ENCODE data around the gene ANKRD9. TPM values are rescaled to one million over a fixed set of nuclear protein-coding genes. Genes with fewer than 3 reads are reported as not detected.

Gene ANKRD9
- total and polyA plus RNA-seq, 2 of the 13 experiments (the other 11 are each of a cell fraction or from before 2014, with no cell fraction given): 10.0 to 15.0 TPM

- TF ChIP-seq, protein P1, sequence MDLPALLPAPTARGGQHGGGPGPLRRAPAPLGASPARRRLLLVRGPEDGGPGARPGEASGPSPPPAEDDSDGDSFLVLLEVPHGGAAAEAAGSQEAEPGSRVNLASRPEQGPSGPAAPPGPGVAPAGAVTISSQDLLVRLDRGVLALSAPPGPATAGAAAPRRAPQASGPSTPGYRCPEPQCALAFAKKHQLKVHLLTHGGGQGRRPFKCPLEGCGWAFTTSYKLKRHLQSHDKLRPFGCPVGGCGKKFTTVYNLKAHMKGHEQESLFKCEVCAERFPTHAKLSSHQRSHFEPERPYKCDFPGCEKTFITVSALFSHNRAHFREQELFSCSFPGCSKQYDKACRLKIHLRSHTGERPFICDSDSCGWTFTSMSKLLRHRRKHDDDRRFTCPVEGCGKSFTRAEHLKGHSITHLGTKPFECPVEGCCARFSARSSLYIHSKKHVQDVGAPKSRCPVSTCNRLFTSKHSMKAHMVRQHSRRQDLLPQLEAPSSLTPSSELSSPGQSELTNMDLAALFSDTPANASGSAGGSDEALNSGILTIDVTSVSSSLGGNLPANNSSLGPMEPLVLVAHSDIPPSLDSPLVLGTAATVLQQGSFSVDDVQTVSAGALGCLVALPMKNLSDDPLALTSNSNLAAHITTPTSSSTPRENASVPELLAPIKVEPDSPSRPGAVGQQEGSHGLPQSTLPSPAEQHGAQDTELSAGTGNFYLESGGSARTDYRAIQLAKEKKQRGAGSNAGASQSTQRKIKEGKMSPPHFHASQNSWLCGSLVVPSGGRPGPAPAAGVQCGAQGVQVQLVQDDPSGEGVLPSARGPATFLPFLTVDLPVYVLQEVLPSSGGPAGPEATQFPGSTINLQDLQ (CRISPR knock-in tag; IDR thresholded peaks at IDR 0.05): 0 out of 2 replicates have a peak, but pooled peaks have one; percentile 88
- TF ChIP-seq ZNF558 (CRISPR knock-in tag; IDR thresholded peaks at IDR 0.05; ENCODE audit: borderline replicate concordance): 0 out of 2 replicates have a peak, but pooled peaks have one; percentile 5
- TF ChIP-seq E2F1 (CRISPR knock-in tag; IDR thresholded peaks at IDR 0.05): no peak
- TF ChIP-seq SNAI1 (CRISPR knock-in tag; IDR thresholded peaks at IDR 0.05; ENCODE audit: borderline replicate concordance): peak; percentile 78; the same call in 1 of the 2 replicates
- no peak for TF ChIP-seq KDM6A (CRISPR knock-in tag; IDR thresholded peaks at IDR 0.05; ENCODE audit: low read depth)
- no peak for TF ChIP-seq TCF7 (IDR thresholded peaks at IDR 0.05; ENCODE audit: low read depth)
- TF ChIP-seq MAX (IDR thresholded peaks at IDR 0.05): peak; percentile 63
- TF ChIP-seq DPF2 (CRISPR knock-in tag; IDR thresholded peaks at IDR 0.05; ENCODE audit: borderline replicate concordance, low read depth): no peak
- TF ChIP-seq ZNF605 (CRISPR knock-in tag; IDR thresholded peaks at IDR 0.05): peak; percentile 72; the same call in 1 of the 2 replicates
- TF ChIP-seq AGO2 (optimal IDR thresholded peaks at IDR 0.05; ENCODE audit: low read depth, low read length): peak; percentile 53
- peak; percentile 89 for TF ChIP-seq ZFY (CRISPR knock-in tag; IDR thresholded peaks at IDR 0.05)
- TF ChIP-seq MYC (CRISPR knock-in tag; IDR thresholded peaks at IDR 0.05; ENCODE audit: borderline replicate concordance): peak; percentile 77
- no peak for TF ChIP-seq SRF (IDR thresholded peaks at IDR 0.05; ENCODE audit: low read depth, low read length)
- TF ChIP-seq, protein P2, sequence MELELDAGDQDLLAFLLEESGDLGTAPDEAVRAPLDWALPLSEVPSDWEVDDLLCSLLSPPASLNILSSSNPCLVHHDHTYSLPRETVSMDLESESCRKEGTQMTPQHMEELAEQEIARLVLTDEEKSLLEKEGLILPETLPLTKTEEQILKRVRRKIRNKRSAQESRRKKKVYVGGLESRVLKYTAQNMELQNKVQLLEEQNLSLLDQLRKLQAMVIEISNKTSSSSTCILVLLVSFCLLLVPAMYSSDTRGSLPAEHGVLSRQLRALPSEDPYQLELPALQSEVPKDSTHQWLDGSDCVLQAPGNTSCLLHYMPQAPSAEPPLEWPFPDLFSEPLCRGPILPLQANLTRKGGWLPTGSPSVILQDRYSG (CRISPR knock-in tag; IDR thresholded peaks at IDR 0.05): no peak
- TF ChIP-seq FOSL1 (CRISPR knock-in tag; IDR thresholded peaks at IDR 0.05; ENCODE audit: borderline replicate concordance): no peak
- 0 out of 2 replicates have a peak, but pooled peaks have one; percentile 18 for TF ChIP-seq ATF3 (CRISPR knock-in tag; IDR thresholded peaks at IDR 0.05)
- TF ChIP-seq RCOR2 (CRISPR knock-in tag; IDR thresholded peaks at IDR 0.05): no peak
- TF ChIP-seq ZSCAN20 (CRISPR knock-in tag; IDR thresholded peaks at IDR 0.05; ENCODE audit: borderline replicate concordance): no peak
- no peak for TF ChIP-seq SCMH1 (CRISPR knock-in tag; IDR thresholded peaks at IDR 0.05; ENCODE audit: borderline replicate concordance)
- no peak for TF ChIP-seq ATRX (CRISPR knock-in tag; IDR thresholded peaks at IDR 0.05; ENCODE audit: borderline replicate concordance)
- no peak for TF ChIP-seq ZNF224 (CRISPR knock-in tag; IDR thresholded peaks at IDR 0.05)
- TF ChIP-seq ZNF160 (CRISPR knock-in tag; IDR thresholded peaks at IDR 0.05): 0 out of 2 replicates have a peak, but pooled peaks have one; percentile 39
- TF ChIP-seq KLF16 (CRISPR knock-in tag; IDR thresholded peaks at IDR 0.05): peak in 1 of 2 experiments; percentile 74; a peak in 2 of 4 replicates
- TF ChIP-seq ZMYM4 (CRISPR knock-in tag; IDR thresholded peaks at IDR 0.05): no peak
- TF ChIP-seq ZNF331 (CRISPR knock-in tag; IDR thresholded peaks at IDR 0.05): peak; percentile 58; the same call in 1 of the 2 replicates
- TF ChIP-seq RFX3 (CRISPR knock-in tag; IDR thresholded peaks at IDR 0.05): no peak
Observed at GRCh38 chr14:102545461-102546265, 36.1 kb upstream of the ANKRD9 start (continued).
